ENCODE data around the gene DYRK4.

DNA sequence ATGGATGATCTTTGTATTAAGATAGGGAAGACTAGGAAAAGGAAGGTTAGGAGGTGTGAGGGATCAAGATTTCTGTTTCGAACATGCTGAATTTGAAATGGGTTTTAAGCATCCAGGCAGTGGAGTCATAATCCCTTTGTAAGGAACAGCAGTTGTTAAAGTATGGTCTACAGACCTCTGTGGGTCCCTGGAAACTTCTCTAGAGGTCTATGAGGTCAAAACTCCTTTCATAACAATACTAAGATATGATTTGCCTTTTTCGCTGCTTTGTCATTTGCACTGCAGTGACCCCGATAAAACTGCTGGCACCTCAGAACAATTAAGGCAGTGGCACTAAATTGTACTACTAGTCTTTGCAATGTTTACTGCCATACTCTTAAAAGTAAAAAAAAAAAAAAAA, 21.8 kb upstream of the DYRK4 start:
- TF ChIP-seq POLR2AphosphoS5 (IDR thresholded peaks at IDR 0.05; ENCODE audit: low read depth, low read length) (no peak), REST (IDR thresholded peaks at IDR 0.05; ENCODE audit: insufficient read depth in 1 of 2, low read depth in 2 of 2, low read length in 2 of 2) (no peak), TAF1 (IDR thresholded peaks at IDR 0.05; ENCODE audit: borderline replicate concordance, insufficient read depth, low read length) (no peak), SIN3A (IDR thresholded peaks at IDR 0.05; ENCODE audit: borderline replicate concordance, insufficient read depth, low read length) (no peak)

Data from PFSK-1 (cell line).